Pancreas (tissue), 10 donors: ENCODE measurements around the gene PACRG. TPM values are rescaled to one million over a fixed set of nuclear protein-coding genes. Genes with fewer than 3 reads are reported as not detected.
A peak's percentile ranks its signal among the peaks of the same experiment; 100 is the strongest.

Source experiments
- ATAC-seq, 4 donors: fragments of 200-7000 bp; cut with Tn5 transposase; one replicate each; pipeline versions ENCODE4 v1.8.0 to v1.9.1; 2020; ENCODE audit warnings: mild to moderate bottlenecking in 4 of 4, moderate library complexity in 4 of 4
- DNase-seq, 6 donors: peaks; one replicate each; pipeline ENCODE4 v3.0.0-alpha.2; 2020
- FAIRE-seq: peaks from 2 replicates; lab custom pipeline; 2012; peaks lifted over from hg19 to GRCh38; lab: Jason Lieb, UNC
- H3K27ac ChIP-seq, 4 donors: fragments of 200-600 bp; sonication (generic); 1 replicate in 3 of 4; 2 replicates in 1 of 4; pipeline versions ENCODE4 v1.5.0 to v1.8.0; 2020
- H3K27me3 ChIP-seq, 4 donors: fragments of 200-600 bp; one replicate each; pipeline ENCODE4 v1.8.0; 2021
- H3K36me3 ChIP-seq, 3 donors: fragments of 200-600 bp; sonication (generic) in 1 of 3; one replicate each; pipeline versions ENCODE4 v1.5.0 to v1.8.0; 2020 to 2021
- H3K4me1 ChIP-seq, 3 donors: fragments of 200-600 bp; one replicate each; pipeline ENCODE4 v1.8.0; 2021
- H3K4me3 ChIP-seq, 4 donors: fragments of 200-600 bp; sonication (generic) in 2 of 4; one replicate each; pipeline versions ENCODE4 v1.5.0 to v1.8.0; 2020 to 2021
- H3K9me3 ChIP-seq, 4 donors: fragments of 200-600 bp; one replicate each; pipeline ENCODE4 v1.8.0; 2021
- WGBS, 2 donors: extraction: QIAGEN DNeasy Blood & Tissue Kit; methylation state at CpG; one replicate each; pipeline ENCODE4 v1.1.7; 2013; 5-methylcytosine and 5-hydroxymethylcytosine counted together
- intact Hi-C, 3 donors: fragments of 100-400 bp; cut with DNase I; formaldehyde crosslinking; loops; one replicate each; pipeline versions ENCODE4 v1.11.1 to v1.14.2; 2022
- polyA plus RNA-seq, 2 donors: library from polyadenylated mRNA; stranded (reverse); fragments of 200-250 nt; gene quantifications; one replicate each; pipeline ENCODE4 v1.2.3, GENCODE V29; 2013
- total RNA-seq, 6 donors: library from RNA; stranded (reverse); fragmentation: NEBNext Ultra II Directional in 4 of 6; extraction: Animal tissue kit (Norgen Biotek cat#: 25700) in 4 of 6; gene quantifications; one replicate each; pipeline versions ENCODE4 v1.2.1 to v1.2.4, GENCODE V29; 2021 to 2023
- TF ChIP-seq, protein P1 (sequence below), 4 donors: fragments of 200-600 bp; sonication (generic) in 3 of 4; IDR thresholded peaks; one replicate each; pipeline versions ENCODE4 v1.5.0 to v1.8.0; 2021; ENCODE audit warnings: antibody characterized with exemption in 4 of 4
- donor health status: healthy with polysubstance abuse.
- donor health status: DM: no; HTN: no; CAD: no; lungs with moderate emphysema.
- donor health status: DM: no; HTN: no; CAD: no.
- donor health status: control.
- donor health status: control.
- donor health status: Bipolar disorder and iron deficiency.
- donor health status: DM: yes; HTN: yes; CAD: no.
- donor health status: DM: no; HTN: no; CAD: no.
- donor health status: DM: no; HTN: no; CAD: no.
- donor health status: DM: yes; HTN: yes; CAD: no.

The PACRG gene
- total and polyA plus RNA-seq, 8 donors = 2.5 to 7.1 (median 3.5) TPM

DNA sequence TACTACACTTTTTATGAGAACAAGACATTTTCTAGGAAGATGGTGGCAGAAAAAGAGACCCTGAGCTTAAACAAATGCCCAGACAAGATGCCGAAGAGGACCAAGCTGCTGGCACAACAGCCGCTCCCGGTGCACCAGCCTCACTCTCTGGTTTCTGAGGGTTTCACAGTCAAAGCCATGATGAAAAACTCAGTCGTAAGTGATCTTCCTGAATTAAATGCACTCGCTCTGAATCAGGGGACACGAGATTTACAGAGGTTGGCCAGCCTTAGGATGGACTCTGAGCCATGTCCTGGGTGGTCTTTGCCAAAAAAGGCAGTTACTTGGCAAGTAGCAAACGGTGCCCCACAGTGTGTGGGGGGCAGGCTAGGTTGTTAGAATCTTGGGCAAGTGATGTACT, 423 bp downstream of the PACRG start:
- H3K4me3 ChIP-seq = peak overlapping the region in 3 of 4 donors; percentile 4 to 64 (median 61)
- peaks cover 8 to 13% (median 12%) of the 10 kb centered on the region in 3 donors for H3K4me1 ChIP-seq
- ATAC-seq (no peak), DNase-seq (peak in 1 of 6 donors; percentile 7), FAIRE-seq (no peak)
- H3K36me3 ChIP-seq = no peaks in the 10 kb centered on the region
- H3K27ac ChIP-seq = peak overlapping the region; percentile 56 to 97 (median 74)
- WGBS, 2 donors = 18 to 23% methylated on average over 7 of the region's 7 CpGs
- H3K9me3 ChIP-seq = no peaks in the 10 kb centered on the region
- intact Hi-C loops = no loop called here
- no peaks in the 10 kb centered on the region for H3K27me3 ChIP-seq
- TF ChIP-seq, protein P1, sequence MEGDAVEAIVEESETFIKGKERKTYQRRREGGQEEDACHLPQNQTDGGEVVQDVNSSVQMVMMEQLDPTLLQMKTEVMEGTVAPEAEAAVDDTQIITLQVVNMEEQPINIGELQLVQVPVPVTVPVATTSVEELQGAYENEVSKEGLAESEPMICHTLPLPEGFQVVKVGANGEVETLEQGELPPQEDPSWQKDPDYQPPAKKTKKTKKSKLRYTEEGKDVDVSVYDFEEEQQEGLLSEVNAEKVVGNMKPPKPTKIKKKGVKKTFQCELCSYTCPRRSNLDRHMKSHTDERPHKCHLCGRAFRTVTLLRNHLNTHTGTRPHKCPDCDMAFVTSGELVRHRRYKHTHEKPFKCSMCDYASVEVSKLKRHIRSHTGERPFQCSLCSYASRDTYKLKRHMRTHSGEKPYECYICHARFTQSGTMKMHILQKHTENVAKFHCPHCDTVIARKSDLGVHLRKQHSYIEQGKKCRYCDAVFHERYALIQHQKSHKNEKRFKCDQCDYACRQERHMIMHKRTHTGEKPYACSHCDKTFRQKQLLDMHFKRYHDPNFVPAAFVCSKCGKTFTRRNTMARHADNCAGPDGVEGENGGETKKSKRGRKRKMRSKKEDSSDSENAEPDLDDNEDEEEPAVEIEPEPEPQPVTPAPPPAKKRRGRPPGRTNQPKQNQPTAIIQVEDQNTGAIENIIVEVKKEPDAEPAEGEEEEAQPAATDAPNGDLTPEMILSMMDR (IDR thresholded peaks at IDR 0.05) = no peak

DNA sequence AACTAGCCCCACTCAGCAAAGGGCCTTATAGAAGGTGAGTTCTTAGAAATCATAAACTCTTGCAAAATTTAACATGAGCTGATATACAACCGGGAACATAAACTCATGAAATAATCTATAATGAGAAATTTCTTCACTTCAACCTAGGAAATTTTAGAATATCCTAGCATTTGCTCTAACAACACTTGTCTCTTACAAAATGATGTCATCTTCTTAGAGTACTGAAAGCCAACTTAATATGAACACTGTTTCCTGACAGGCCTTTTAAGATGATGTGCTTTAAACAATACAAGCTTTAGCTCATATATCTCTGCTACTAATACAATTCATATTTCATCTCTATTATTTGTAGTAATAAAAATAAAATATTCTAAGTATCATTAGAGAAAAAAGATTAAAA, 932 bp downstream of the PACRG start:
- FAIRE-seq = peak; percentile 47

DNA sequence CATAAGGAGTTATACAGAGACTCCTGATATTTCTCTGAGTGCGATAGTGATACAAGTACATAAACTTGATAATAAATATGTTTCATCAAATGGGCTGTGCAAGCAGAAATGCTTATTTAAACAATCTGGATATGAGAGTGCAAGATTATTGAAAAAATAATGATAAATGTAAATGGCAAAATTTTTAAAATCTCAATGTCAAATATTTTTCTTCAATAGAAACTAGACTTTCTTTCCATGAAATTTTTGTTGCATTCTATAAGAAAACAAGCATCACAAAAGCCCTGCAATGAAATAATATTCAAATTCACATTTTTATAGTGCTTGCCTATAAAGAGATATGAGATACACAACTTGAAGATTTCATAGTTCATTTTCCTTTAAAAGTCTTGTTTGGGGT, 2.7 kb downstream of the PACRG start:
- WGBS, 2 donors = 98 to 99% methylated on average over 1 of the region's 1 CpG
- intact Hi-C loops = no loop called here

More for the DNA sequence above, 932 bp downstream of the PACRG start:
- no peaks in the 10 kb centered on the region for H3K27me3 ChIP-seq
- no peak overlapping the region for H3K4me3 ChIP-seq
- TF ChIP-seq, protein P1 (IDR thresholded peaks at IDR 0.05) = no peak
- DNase-seq = no peak
- H3K36me3 ChIP-seq = no peaks in the 10 kb centered on the region
- WGBS, 2 donors = 83 to 89% methylated on average over 1 of the region's 1 CpG
- H3K9me3 ChIP-seq = no peaks in the 10 kb centered on the region
- no peak for ATAC-seq
- peak overlapping the region in 2 of 4 donors; percentile 56 to 97 for H3K27ac ChIP-seq
- peaks cover 8 to 13% (median 12%) of the 10 kb centered on the region in 3 donors for H3K4me1 ChIP-seq
- intact Hi-C loops = no loop called here

DNA sequence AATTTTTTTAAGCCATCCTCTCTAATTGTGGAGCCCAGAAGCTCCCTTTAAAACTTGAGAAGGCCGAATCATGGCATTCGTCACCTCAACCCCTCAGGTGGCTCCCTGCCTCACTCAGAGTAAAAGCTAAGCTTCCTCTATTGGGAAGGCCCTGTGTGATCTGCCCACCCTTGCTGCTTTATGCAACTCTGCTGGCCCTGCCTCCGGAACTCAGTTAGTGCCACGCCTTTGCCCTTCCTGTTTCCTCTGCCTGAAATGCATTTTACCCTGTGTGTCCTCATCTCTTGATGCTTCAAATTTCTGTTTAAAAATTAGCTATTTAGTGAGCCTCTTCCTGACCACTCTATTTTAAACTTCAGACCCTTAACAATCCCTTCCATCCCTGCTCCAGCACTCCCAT, 5.7 kb downstream of the PACRG start:
- FAIRE-seq = no peak

More for the DNA sequence above, 2.7 kb downstream of the PACRG start:
- ATAC-seq (no peak), DNase-seq (no peak), FAIRE-seq (no peak)
- Histone ChIP-seq H3K4me1 (peaks cover 0 to 12% (median 9%) of the 10 kb centered on the region in 3 donors), H3K9me3 (no peaks in the 10 kb centered on the region), H3K36me3 (no peaks in the 10 kb centered on the region), H3K4me3 (no peak overlapping the region), H3K27ac (no peak overlapping the region), H3K27me3 (no peaks in the 10 kb centered on the region)
- TF ChIP-seq, protein P1 (IDR thresholded peaks at IDR 0.05) = no peak

DNA sequence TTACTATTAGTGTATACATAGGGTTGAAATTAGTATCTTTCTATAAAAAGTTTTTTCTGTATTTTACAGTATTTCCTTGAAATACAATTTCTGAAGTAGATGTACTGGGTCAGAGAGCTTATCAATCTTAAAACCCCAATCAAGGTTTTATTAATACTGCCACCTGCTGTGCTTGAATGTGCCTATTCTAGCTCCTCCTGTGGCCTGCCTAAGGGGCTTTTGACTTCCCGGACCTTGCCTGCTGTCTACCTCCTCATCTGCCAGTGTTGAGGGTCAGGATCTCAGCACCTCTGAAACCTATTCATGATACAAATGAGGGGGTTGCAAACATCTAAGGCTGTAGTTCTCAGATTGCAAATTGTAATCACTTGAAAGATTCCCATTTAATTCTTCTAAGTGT, 9.2 kb downstream of the PACRG start:
- TF ChIP-seq, protein P1 (IDR thresholded peaks at IDR 0.05) = peak in 2 of 4 donors; percentile 6 to 23
- peak in 3 of 4 donors; percentile 62 to 72 (median 72) for ATAC-seq
- no peaks in the 10 kb centered on the region for H3K36me3 ChIP-seq
- no peak for DNase-seq
- H3K27me3 ChIP-seq = no peaks in the 10 kb centered on the region
- no peak overlapping the region for H3K27ac ChIP-seq
- H3K4me3 ChIP-seq = no peak overlapping the region
- 10 to 12% methylated on average over 1 of the region's 1 CpG for WGBS, 2 donors
- no peak for FAIRE-seq
- intact Hi-C loops = no loop called here
- no peaks in the 10 kb centered on the region for H3K9me3 ChIP-seq
- no peaks in the 10 kb centered on the region for H3K4me1 ChIP-seq

More for the DNA sequence above, 5.7 kb downstream of the PACRG start:
- Histone ChIP-seq H3K4me3 (no peak overlapping the region), H3K9me3 (no peaks in the 10 kb centered on the region), H3K4me1 (no peaks in the 10 kb centered on the region), H3K27ac (no peak overlapping the region), H3K36me3 (no peaks in the 10 kb centered on the region), H3K27me3 (no peaks in the 10 kb centered on the region)
- ATAC-seq = no peak
- no peak for DNase-seq
- intact Hi-C loops = no loop called here
- 81 to 91% methylated on average over 4 of the region's 4 CpGs for WGBS, 2 donors
- TF ChIP-seq, protein P1 (IDR thresholded peaks at IDR 0.05) = no peak
